ENCODE results near the gene SETD4. TPM values are rescaled to one million over a fixed set of nuclear protein-coding genes. Genes with fewer than 3 reads are reported as not detected.

SETD4 gene
- total RNA-seq, 1 experiment from 2014 or later = 22.7 TPM

DNA sequence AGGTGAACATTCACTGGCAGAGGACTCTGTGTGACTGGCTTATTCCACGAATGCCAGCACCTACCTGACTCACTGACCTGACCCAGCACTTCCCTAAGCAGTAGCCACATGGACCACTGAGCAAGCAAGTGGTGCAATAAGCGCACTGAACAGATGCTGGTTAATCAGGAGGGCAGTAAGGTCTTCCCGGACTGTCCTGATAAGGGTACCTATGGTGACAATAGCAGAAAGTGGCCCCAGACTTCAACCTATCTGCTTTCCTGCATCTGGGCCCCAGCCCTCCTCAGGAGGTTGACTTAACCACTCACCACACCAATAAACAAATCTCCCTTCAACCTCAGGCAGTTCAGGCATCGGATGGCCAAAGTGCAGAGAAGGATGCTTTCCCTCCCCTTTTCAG, 65.7 kb downstream of the SETD4 start:
- Histone ChIP-seq H2AFZ (ENCODE audit: low read depth, low read length, poor library complexity, severe bottlenecking) (no peak overlapping the region), H3K9me2 (ENCODE audit: insufficient read depth) (no peaks in the 10 kb centered on the region), H3K4me2 (ENCODE audit: low read length) (no peak overlapping the region), H3K9ac (ENCODE audit: low read length) (no peak overlapping the region), H3K27me3 (ENCODE audit: insufficient read depth, low read length) (peaks cover 9% of the 10 kb centered on the region; the same call in 1 of the 2 replicates), H3K9me3 (ENCODE audit: control insufficient read depth in 1 of 2, insufficient read depth in 1 of 2, low read depth in 1 of 2, low read length in 2 of 2) (no peaks in the 10 kb centered on the region; a peak in 1 of 4 replicates), H3K27ac (ENCODE audit: low read depth, low read length) (no peak overlapping the region), H3K36me3 (ENCODE audit: control insufficient read depth in 1 of 2, insufficient read depth in 2 of 2, low read length in 2 of 2) (no peaks in the 10 kb centered on the region), H3K4me1 (ENCODE audit: control insufficient read depth in 1 of 2, insufficient read depth in 2 of 2, low read length in 2 of 2) (no peaks in the 10 kb centered on the region), H3K79me2 (ENCODE audit: insufficient read depth, low read length) (no peaks in the 10 kb centered on the region), H3K4me3 (replicated peaks in 1 of 2; ENCODE audit: low read depth in 1 of 2, low read length in 2 of 2) (no peak overlapping the region), H4K20me1 (ENCODE audit: insufficient read depth) (no peaks in the 10 kb centered on the region)
- DNase-seq (ENCODE audit: low read depth, low spot score) (no peak), ATAC-seq (no peak)
- CTCF ChIA-PET = no interaction called here
- BruUV-seq (replicated peaks) = no TSS peak
- POLR2A ChIA-PET = no interaction called here
- intact Hi-C loops (cut with micrococcal nuclease) = no loop called here
- RAD21 ChIA-PET (ENCODE audit: low non-redundant PET in 1 of 2, low total read pairs in 2 of 2, uncharacterized antibody in 2 of 2, unreplicated experiment in 2 of 2) = no interaction called here
- TF ChIP-seq, protein P1, sequence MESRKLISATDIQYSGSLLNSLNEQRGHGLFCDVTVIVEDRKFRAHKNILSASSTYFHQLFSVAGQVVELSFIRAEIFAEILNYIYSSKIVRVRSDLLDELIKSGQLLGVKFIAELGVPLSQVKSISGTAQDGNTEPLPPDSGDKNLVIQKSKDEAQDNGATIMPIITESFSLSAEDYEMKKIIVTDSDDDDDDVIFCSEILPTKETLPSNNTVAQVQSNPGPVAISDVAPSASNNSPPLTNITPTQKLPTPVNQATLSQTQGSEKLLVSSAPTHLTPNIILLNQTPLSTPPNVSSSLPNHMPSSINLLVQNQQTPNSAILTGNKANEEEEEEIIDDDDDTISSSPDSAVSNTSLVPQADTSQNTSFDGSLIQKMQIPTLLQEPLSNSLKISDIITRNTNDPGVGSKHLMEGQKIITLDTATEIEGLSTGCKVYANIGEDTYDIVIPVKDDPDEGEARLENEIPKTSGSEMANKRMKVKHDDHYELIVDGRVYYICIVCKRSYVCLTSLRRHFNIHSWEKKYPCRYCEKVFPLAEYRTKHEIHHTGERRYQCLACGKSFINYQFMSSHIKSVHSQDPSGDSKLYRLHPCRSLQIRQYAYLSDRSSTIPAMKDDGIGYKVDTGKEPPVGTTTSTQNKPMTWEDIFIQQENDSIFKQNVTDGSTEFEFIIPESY (IDR thresholded peaks at IDR 0.05; ENCODE audit: extremely low read depth, insufficient replicate concordance, low read length) = no peak
- TF ChIP-seq, protein P2, sequence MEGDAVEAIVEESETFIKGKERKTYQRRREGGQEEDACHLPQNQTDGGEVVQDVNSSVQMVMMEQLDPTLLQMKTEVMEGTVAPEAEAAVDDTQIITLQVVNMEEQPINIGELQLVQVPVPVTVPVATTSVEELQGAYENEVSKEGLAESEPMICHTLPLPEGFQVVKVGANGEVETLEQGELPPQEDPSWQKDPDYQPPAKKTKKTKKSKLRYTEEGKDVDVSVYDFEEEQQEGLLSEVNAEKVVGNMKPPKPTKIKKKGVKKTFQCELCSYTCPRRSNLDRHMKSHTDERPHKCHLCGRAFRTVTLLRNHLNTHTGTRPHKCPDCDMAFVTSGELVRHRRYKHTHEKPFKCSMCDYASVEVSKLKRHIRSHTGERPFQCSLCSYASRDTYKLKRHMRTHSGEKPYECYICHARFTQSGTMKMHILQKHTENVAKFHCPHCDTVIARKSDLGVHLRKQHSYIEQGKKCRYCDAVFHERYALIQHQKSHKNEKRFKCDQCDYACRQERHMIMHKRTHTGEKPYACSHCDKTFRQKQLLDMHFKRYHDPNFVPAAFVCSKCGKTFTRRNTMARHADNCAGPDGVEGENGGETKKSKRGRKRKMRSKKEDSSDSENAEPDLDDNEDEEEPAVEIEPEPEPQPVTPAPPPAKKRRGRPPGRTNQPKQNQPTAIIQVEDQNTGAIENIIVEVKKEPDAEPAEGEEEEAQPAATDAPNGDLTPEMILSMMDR (IDR thresholded peaks at IDR 0.05 in 2 of 3, conservative IDR thresholded peaks at IDR 0.05 in 1 of 3; ENCODE audit: borderline replicate concordance in 1 of 3, insufficient read depth in 1 of 3, low read depth in 2 of 3, low read length in 2 of 3) = no peak
- TF ChIP-seq CEBPB (IDR thresholded peaks at IDR 0.05; ENCODE audit: low read depth) = no peak
- TF ChIP-seq JUND (IDR thresholded peaks at IDR 0.05) = no peak
- no peak for TF ChIP-seq EZH2phosphoT487 (IDR thresholded peaks at IDR 0.05; ENCODE audit: borderline replicate concordance)
- no peak for TF ChIP-seq SIN3A (IDR thresholded peaks at IDR 0.05; ENCODE audit: low read depth)
- TF ChIP-seq EZH2 (IDR thresholded peaks at IDR 0.05) = no peak
- no peak for TF ChIP-seq CBX3 (IDR thresholded peaks at IDR 0.05; ENCODE audit: low read depth)
- TF ChIP-seq, protein P3, sequence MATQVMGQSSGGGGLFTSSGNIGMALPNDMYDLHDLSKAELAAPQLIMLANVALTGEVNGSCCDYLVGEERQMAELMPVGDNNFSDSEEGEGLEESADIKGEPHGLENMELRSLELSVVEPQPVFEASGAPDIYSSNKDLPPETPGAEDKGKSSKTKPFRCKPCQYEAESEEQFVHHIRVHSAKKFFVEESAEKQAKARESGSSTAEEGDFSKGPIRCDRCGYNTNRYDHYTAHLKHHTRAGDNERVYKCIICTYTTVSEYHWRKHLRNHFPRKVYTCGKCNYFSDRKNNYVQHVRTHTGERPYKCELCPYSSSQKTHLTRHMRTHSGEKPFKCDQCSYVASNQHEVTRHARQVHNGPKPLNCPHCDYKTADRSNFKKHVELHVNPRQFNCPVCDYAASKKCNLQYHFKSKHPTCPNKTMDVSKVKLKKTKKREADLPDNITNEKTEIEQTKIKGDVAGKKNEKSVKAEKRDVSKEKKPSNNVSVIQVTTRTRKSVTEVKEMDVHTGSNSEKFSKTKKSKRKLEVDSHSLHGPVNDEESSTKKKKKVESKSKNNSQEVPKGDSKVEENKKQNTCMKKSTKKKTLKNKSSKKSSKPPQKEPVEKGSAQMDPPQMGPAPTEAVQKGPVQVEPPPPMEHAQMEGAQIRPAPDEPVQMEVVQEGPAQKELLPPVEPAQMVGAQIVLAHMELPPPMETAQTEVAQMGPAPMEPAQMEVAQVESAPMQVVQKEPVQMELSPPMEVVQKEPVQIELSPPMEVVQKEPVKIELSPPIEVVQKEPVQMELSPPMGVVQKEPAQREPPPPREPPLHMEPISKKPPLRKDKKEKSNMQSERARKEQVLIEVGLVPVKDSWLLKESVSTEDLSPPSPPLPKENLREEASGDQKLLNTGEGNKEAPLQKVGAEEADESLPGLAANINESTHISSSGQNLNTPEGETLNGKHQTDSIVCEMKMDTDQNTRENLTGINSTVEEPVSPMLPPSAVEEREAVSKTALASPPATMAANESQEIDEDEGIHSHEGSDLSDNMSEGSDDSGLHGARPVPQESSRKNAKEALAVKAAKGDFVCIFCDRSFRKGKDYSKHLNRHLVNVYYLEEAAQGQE (IDR thresholded peaks at IDR 0.05; ENCODE audit: low read depth) = no peak
- TF ChIP-seq ELF1 (IDR thresholded peaks at IDR 0.05; ENCODE audit: borderline replicate concordance, low read depth) = no peak
- no peak for TF ChIP-seq SP1 (IDR thresholded peaks at IDR 0.05; ENCODE audit: low read depth)
- TF ChIP-seq, protein P4, sequence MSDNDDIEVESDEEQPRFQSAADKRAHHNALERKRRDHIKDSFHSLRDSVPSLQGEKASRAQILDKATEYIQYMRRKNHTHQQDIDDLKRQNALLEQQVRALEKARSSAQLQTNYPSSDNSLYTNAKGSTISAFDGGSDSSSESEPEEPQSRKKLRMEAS (IDR thresholded peaks at IDR 0.05) = no peak
- TF ChIP-seq TCF7L2 (IDR thresholded peaks at IDR 0.05; ENCODE audit: borderline replicate concordance, extremely low read depth, insufficient read depth, insufficient read length) = no peak
- TF ChIP-seq POLR2AphosphoS5 (IDR thresholded peaks at IDR 0.05; ENCODE audit: low read depth, low read length) = no peak
